Activated CD4-positive, alpha-beta T cell treated with anti-CD3 and anti-CD28 coated beads for 1 hour (primary cell): ENCODE results near the gene GATA6.
"Not testable (repeated sequence)": the region's sequence is repeated elsewhere in the genome, so short reads cannot be mapped to it uniquely, and the experiment has no call there.

Experiments used
- DNase-seq: peaks from one replicate; pipeline ENCODE4 v3.0.0-alpha.2; 2020

GATA6 gene

GRCh38 chr18:22183698-22184170 is 14.3 kb downstream of the GATA6 start:
- no peak for DNase-seq

GRCh38 chr18:22184573-22184972 is 15.2 kb downstream of the GATA6 start:
- not testable (repeated sequence) for DNase-seq

- no peak for DNase-seq
These were observed 15.9 kb downstream of the GATA6 start for GRCh38 chr18:22185273-22185672.

- DNase-seq, result no peak
These were observed 16.5 kb downstream of the GATA6 start for GRCh38 chr18:22185771-22186386.

- DNase-seq, result no peak
These were observed 17.1 kb downstream of the GATA6 start for GRCh38 chr18:22186484-22186971.

- DNase-seq, result no peak
These were observed 19.3 kb downstream of the GATA6 start for GRCh38 chr18:22188559-22189267.

GRCh38 chr18:22189449-22190166 is 20.2 kb downstream of the GATA6 start:
- no peak for DNase-seq

GRCh38 chr18:22191346-22191695 is 21.9 kb downstream of the GATA6 start:
- DNase-seq, result no peak

- no peak for DNase-seq
These were observed 22.5 kb downstream of the GATA6 start for GRCh38 chr18:22191923-22192322.

- DNase-seq, result no peak
These were observed 24.1 kb downstream of the GATA6 start for GRCh38 chr18:22193466-22193865.

GRCh38 chr18:22194151-22194598 is 24.8 kb downstream of the GATA6 start:
- DNase-seq, result no peak

GRCh38 chr18:22195052-22195451 is 25.7 kb downstream of the GATA6 start:
- no peak for DNase-seq

- DNase-seq, result not testable (repeated sequence)
These were observed 27.6 kb downstream of the GATA6 start for GRCh38 chr18:22196943-22197342.

- DNase-seq, result no peak
These were observed 28.3 kb downstream of the GATA6 start for GRCh38 chr18:22197668-22198067.

GRCh38 chr18:22198163-22198562 is 28.8 kb downstream of the GATA6 start:
- DNase-seq, result no peak

- no peak for DNase-seq
These were observed 29.6 kb downstream of the GATA6 start for GRCh38 chr18:22199005-22199404.

GRCh38 chr18:22200611-22201225 is 31.3 kb downstream of the GATA6 start:
- no peak for DNase-seq

- no peak for DNase-seq
These were observed 33.6 kb downstream of the GATA6 start for GRCh38 chr18:22203035-22203434.

GRCh38 chr18:22203536-22204213 is 34.3 kb downstream of the GATA6 start:
- DNase-seq, result no peak

- no peak for DNase-seq
These were observed 34.8 kb downstream of the GATA6 start for GRCh38 chr18:22204214-22204536.

- DNase-seq, result no peak
These were observed 35.6 kb downstream of the GATA6 start for GRCh38 chr18:22204996-22205395.

GRCh38 chr18:22207021-22207758 is 37.8 kb downstream of the GATA6 start:
- no peak for DNase-seq
